Measurements from ENCODE around the gene PSMB8.
A peak's percentile ranks its signal among the peaks of the same experiment; 100 is the strongest.
"Not testable (repeated sequence)": the region's sequence is repeated elsewhere in the genome, so short reads cannot be mapped to it uniquely, and the experiment has no call there.

Gene PSMB8

GRCh38 chr6:32843979-32844838 is at the start of gene PSMB8:
TSS of gene PSMB8 (minus strand) at chr6:32844047. CDS start at chr6:32843996, 51 bp downstream.
- peak; percentile 87 for DNase-seq

- no peak for DNase-seq
These were observed 47.0 kb upstream of the PSMB8 start for GRCh38 chr6:32890831-32891230.

- no peak for DNase-seq
These were observed 45.7 kb upstream of the PSMB8 start for GRCh38 chr6:32889533-32889932.

GRCh38 chr6:32888576-32888975 is 44.7 kb upstream of the PSMB8 start:
- no peak for DNase-seq

GRCh38 chr6:32887616-32888015 is 43.8 kb upstream of the PSMB8 start:
- DNase-seq, result no peak

GRCh38 chr6:32886681-32887383 is 43.0 kb upstream of the PSMB8 start:
- no peak for DNase-seq

GRCh38 chr6:32885698-32886286 is 41.9 kb upstream of the PSMB8 start:
- DNase-seq, result peak; percentile 68

- no peak for DNase-seq
These were observed 39.9 kb upstream of the PSMB8 start for GRCh38 chr6:32883789-32884188.

- DNase-seq, result no peak
These were observed 39.0 kb upstream of the PSMB8 start for GRCh38 chr6:32882879-32883250.

- DNase-seq, result not testable (repeated sequence)
These were observed 37.1 kb upstream of the PSMB8 start for GRCh38 chr6:32880962-32881361.

- no peak for DNase-seq
These were observed 35.8 kb upstream of the PSMB8 start for GRCh38 chr6:32879691-32880090.

GRCh38 chr6:32876603-32877002 is 32.8 kb upstream of the PSMB8 start:
- DNase-seq, result no peak

GRCh38 chr6:32873947-32874346 is 30.1 kb upstream of the PSMB8 start:
- not testable (repeated sequence) for DNase-seq

GRCh38 chr6:32868257-32868788 is 24.5 kb upstream of the PSMB8 start:
- DNase-seq, result peak; percentile 54

- DNase-seq, result no peak
These were observed 23.9 kb upstream of the PSMB8 start for GRCh38 chr6:32867554-32868256.

GRCh38 chr6:32867022-32867477 is 23.2 kb upstream of the PSMB8 start:
- no peak for DNase-seq

GRCh38 chr6:32865724-32866443 is 22.0 kb upstream of the PSMB8 start:
- DNase-seq, result no peak

- no peak for DNase-seq
These were observed 18.9 kb upstream of the PSMB8 start for GRCh38 chr6:32862725-32863124.

GRCh38 chr6:32860674-32861073 is 16.8 kb upstream of the PSMB8 start:
- no peak for DNase-seq

- DNase-seq, result no peak
These were observed 14.3 kb upstream of the PSMB8 start for GRCh38 chr6:32858194-32858593.

GRCh38 chr6:32857156-32857891 is 13.5 kb upstream of the PSMB8 start:
- DNase-seq, result no peak

Data from NCI-H1694 treated with DMSO at 0.1 percent for 48 hours (cell line).